Colonic mucosa (tissue), 4 donors: ENCODE data around the gene FAM110D. TPM values are rescaled to one million over a fixed set of nuclear protein-coding genes. Genes with fewer than 3 reads are reported as not detected.

Experiments
- DNase-seq: peaks from one replicate; pipeline ENCODE4 v3.0.0-alpha.2; 2020
- H3K27ac ChIP-seq: fragments of 200-600 bp; one replicate; pipeline ENCODE4 v1.8.0; 2021
- H3K27me3 ChIP-seq: fragments of 200-600 bp; one replicate; pipeline ENCODE4 v1.8.0; 2021
- H3K36me3 ChIP-seq: fragments of 200-600 bp; one replicate; pipeline ENCODE4 v1.8.0; 2021
- H3K4me1 ChIP-seq: fragments of 200-600 bp; one replicate; pipeline ENCODE4 v1.8.0; 2021; ENCODE audit warnings: mild to moderate bottlenecking
- H3K4me3 ChIP-seq: fragments of 200-600 bp; one replicate; pipeline ENCODE4 v1.8.0; 2021
- H3K9ac ChIP-seq, 2 donors: one replicate each; pipeline ENCODE4 v1.7.0; 2013; ENCODE audit warnings: control low read depth in 2 of 2, low read depth in 2 of 2, low read length in 2 of 2
- H3K9me3 ChIP-seq: fragments of 200-600 bp; one replicate; pipeline ENCODE4 v1.8.0; 2021
- intact Hi-C: fragments of 100-400 bp; cut with DNase I; formaldehyde crosslinking; loops from one replicate; pipeline ENCODE4 v1.14.1; 2022
- total RNA-seq, 2 donors: library from RNA; stranded (reverse); fragmentation: NEBNext Ultra II Directional in 1 of 2; extraction: Animal tissue kit (Norgen Biotek cat#: 25700) in 1 of 2; gene quantifications; one replicate each; pipeline ENCODE4 v1.2.1, GENCODE V29; 2021
- TF ChIP-seq, protein P1 (sequence below): fragments of 200-600 bp; IDR thresholded peaks from one replicate; pipeline ENCODE4 v1.8.0; 2022; ENCODE audit warnings: antibody characterized with exemption, mild to moderate bottlenecking
- donor health status: healthy.
- donor health status: DM: no; HTN: no; CAD: no.
- donor health status: DM: no; HTN: no; CAD: no.

The FAM110D gene
- total RNA-seq, 2 donors from 2014 or later = 0.57 to 1.1 TPM

GRCh38 chr1:26213335-26213905 lies 54.5 kb downstream of the FAM110D start:
- Histone ChIP-seq H3K9ac (no peak overlapping the region), H3K4me1 (no peaks in the 10 kb centered on the region), H3K4me3 (no peak overlapping the region), H3K27me3 (no peaks in the 10 kb centered on the region), H3K36me3 (no peaks in the 10 kb centered on the region), H3K9me3 (no peaks in the 10 kb centered on the region), H3K27ac (no peak overlapping the region)
- TF ChIP-seq, protein P1, sequence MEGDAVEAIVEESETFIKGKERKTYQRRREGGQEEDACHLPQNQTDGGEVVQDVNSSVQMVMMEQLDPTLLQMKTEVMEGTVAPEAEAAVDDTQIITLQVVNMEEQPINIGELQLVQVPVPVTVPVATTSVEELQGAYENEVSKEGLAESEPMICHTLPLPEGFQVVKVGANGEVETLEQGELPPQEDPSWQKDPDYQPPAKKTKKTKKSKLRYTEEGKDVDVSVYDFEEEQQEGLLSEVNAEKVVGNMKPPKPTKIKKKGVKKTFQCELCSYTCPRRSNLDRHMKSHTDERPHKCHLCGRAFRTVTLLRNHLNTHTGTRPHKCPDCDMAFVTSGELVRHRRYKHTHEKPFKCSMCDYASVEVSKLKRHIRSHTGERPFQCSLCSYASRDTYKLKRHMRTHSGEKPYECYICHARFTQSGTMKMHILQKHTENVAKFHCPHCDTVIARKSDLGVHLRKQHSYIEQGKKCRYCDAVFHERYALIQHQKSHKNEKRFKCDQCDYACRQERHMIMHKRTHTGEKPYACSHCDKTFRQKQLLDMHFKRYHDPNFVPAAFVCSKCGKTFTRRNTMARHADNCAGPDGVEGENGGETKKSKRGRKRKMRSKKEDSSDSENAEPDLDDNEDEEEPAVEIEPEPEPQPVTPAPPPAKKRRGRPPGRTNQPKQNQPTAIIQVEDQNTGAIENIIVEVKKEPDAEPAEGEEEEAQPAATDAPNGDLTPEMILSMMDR = no peak
- no peak for DNase-seq
- intact Hi-C loops = no loop called here

Other genes starting within 250 kb of the FAM110D start
- gene PAFAH2, start 161.0 kb upstream of the FAM110D start, total RNA-seq = 10 to 100 TPM; 34.8 to 40.8 TPM
- gene EXTL1, start 137.3 kb upstream of the FAM110D start, total RNA-seq = under 1 TPM; 0.05 to 0.29 TPM
- gene SLC30A2, start 113.0 kb upstream of the FAM110D start, total RNA-seq = under 1 TPM; 0.27 to 0.42 TPM
- gene TRIM63, start 91.4 kb upstream of the FAM110D start, total RNA-seq = under 1 TPM in 1 of 2 donors, not detected in 1; 0.15 TPM
- gene PDIK1L, start 47.3 kb upstream of the FAM110D start, total RNA-seq = 10 to 100 TPM; 12.5 to 14.8 TPM
- not detected for gene C1orf232, start 9.9 kb downstream of the FAM110D start, total RNA-seq
- 10 to 100 TPM; 22.0 to 47.7 TPM for gene ZNF593, start 10.8 kb downstream of the FAM110D start, total RNA-seq
- gene ZNF593OS, start 12.8 kb downstream of the FAM110D start, total RNA-seq = not detected
- gene CNKSR1, start 18.4 kb downstream of the FAM110D start, total RNA-seq = 10 to 100 TPM; 35.3 to 46.8 TPM
- not detected for gene CATSPER4, start 31.5 kb downstream of the FAM110D start, total RNA-seq
- gene CEP85, start 75.1 kb downstream of the FAM110D start, total RNA-seq = 10 to 100 TPM; 10.7 to 18.8 TPM
- gene SH3BGRL3, start 121.0 kb downstream of the FAM110D start, total RNA-seq = 100 to 1,000 TPM; 361 to 478 TPM
- gene UBXN11, start 147.6 kb downstream of the FAM110D start, total RNA-seq = 10 to 100 TPM in 1 of 2 donors, 1 to 10 TPM in 1; 8.7 to 25.7 TPM
- gene CD52, start 158.9 kb downstream of the FAM110D start, total RNA-seq = 10 to 100 TPM in 1 of 2 donors, 1 to 10 TPM in 1; 9.4 to 13.1 TPM
- 10 to 100 TPM; 12.8 to 30.3 TPM for gene CRYBG2, start 195.1 kb downstream of the FAM110D start, total RNA-seq
- gene ZNF683, start 213.7 kb downstream of the FAM110D start, total RNA-seq = under 1 TPM in 1 of 2 donors, not detected in 1; 0.47 TPM